Astrocyte of the cerebellum (primary cell): ENCODE results near the gene ZBP1.

Source experiments
- DNase-seq: peaks from one replicate; pipeline ENCODE4 v3.0.0-alpha.2; 2011; ENCODE audit warnings: low read depth
- H3K4me3 ChIP-seq: 2 replicates; pipeline ENCODE4 v1.5.1; 2011; ENCODE audit warnings: mild to moderate bottlenecking, low read depth, low read length, moderate library complexity
- CTCF ChIP-seq: IDR thresholded peaks from 2 replicates; pipeline ENCODE4 v1.5.1; 2012; ENCODE audit warnings: low read length, low read depth, moderate library complexity, mild to moderate bottlenecking; ENCODE audit errors: missing control alignments
- in situ Hi-C: cut with HindIII; loops from 2 replicates; pipeline ENCODE4 v1.10.0; 2017; ENCODE audit warnings: low sequenced_read_pairs

The ZBP1 gene

DNA sequence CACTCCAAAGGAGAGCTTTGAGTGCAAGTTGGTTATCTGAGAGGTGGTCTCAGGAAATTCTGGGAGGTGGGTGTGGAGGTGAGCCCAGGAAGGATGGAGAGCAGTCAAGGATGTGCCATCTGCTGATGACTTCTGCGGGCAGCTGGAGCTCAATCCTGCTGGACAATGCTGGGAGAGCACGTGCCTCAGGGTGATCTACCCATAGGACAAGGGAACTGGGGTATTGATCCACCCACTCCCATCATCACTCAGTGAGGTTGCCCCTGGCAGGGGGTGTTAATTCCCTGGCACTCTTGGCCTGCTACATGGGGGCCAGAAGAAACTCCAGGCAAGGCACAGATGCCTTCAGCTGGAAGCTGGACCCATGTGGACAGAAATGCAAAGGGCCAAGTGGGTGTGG, 7.1 kb upstream of the ZBP1 start:
- no peak for DNase-seq
- TF ChIP-seq CTCF, result no peak
- in situ Hi-C loops, result no loop called here
- no peak overlapping the region for H3K4me3 ChIP-seq

DNA sequence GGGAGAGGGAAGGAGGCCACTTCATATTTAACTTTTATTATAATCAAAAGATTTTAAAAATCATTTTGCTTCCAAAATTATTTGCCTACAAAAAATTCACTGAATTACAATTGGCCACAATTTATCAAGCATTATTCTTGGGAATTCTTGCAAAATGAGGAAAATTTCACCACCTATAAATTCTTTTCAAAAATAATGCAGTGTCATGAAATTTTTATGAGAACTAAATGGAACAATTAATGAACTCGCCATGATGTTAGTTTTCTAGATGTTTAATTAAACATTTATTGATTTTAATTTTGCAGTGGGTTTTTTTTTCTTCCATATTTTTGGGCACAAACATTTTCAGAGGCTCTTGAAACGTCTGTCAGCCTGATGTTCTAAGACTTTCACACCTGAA, 5.8 kb upstream of the ZBP1 start:
- no peak overlapping the region for H3K4me3 ChIP-seq
- in situ Hi-C loops, result no loop called here
- TF ChIP-seq CTCF, result no peak
- DNase-seq, result no peak

- no peak for TF ChIP-seq CTCF
- in situ Hi-C loops, result no loop called here
- H3K4me3 ChIP-seq, result no peak overlapping the region
- DNase-seq, result no peak
These were observed 5.1 kb upstream of the ZBP1 start for GRCh38 chr20:57625181-57625958.

- no peak overlapping the region for H3K4me3 ChIP-seq
- no peak for DNase-seq
- TF ChIP-seq CTCF, result no peak
- in situ Hi-C loops, result no loop called here
These were observed 3.9 kb upstream of the ZBP1 start for GRCh38 chr20:57624124-57624523.

DNA sequence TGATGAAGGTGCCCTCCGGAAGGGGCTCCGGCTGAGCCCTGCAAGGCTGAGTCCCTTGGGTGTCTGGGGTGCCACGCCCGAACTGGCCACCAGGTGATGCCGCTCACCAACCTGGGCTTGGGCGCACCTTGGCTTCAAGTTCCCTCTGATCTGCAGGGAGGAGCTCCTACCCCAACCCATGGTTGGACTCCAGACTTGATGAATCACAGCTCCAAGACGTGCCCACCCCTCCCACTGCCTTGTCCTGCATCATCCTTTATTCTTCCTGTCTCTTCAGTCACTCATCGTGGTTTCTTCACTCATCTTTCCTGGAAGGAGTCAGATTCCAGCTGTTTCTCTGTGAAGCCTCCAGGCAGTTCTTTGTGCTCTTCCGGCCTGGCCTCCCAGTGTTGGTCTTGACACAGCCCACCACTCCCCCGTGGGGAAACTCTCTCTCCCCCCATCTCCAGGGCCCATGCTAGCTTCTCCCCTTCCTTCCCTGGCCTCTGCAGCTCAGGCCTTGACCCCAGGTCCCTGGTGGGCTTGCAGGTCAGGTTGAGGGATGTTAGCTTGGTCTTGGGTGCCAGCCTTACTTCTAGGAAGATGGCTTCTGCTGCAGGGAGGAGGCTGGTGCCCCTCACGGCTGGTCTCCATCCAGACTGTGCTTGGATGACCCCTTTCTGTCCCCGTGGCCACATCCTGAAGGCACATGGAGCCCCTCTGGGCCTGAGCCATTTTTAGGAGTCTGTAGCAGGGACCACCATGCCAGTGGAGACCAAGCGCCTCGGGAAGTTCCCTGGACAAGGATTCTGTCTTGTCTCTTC, 2.6 kb upstream of the ZBP1 start:
- in situ Hi-C loops, result no loop called here
- peak; percentile 91 for TF ChIP-seq CTCF
- no peak overlapping the region for H3K4me3 ChIP-seq
- DNase-seq, result peak; percentile 22

DNA sequence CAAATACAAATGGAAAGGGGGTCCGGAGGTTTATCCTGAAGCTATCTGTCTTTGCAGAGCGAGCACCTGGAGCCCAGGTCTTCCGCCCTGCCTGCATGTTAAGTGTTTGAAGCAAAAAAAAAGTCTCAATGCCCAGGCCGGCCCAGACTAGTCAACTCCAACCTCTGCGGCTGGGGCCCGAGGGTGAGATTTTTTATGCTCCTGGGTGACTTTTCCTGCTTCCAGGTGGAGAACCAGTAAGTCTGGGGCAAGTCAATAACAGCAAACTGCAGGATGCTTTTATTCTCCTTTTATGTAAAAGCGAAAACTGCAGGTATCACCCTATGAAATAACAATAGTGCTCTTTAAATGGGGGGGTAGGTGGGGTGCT, 2.0 kb upstream of the ZBP1 start:
- TF ChIP-seq CTCF, result no peak
- H3K4me3 ChIP-seq, result no peak overlapping the region
- in situ Hi-C loops, result no loop called here
- no peak for DNase-seq
